ENCODE results near the gene FRZB.

Gene FRZB

GRCh38 chr2:182822733-182823132 is 43.7 kb downstream of the FRZB start:
- TF ChIP-seq CSDC2 (CRISPR knock-in tag; IDR thresholded peaks at IDR 0.05), result peak; percentile 59; the same call in 1 of the 2 replicates
- TF ChIP-seq TOX (CRISPR knock-in tag; IDR thresholded peaks at IDR 0.05; ENCODE audit: borderline replicate concordance), result no peak
- no peak for TF ChIP-seq PPARA (CRISPR knock-in tag; IDR thresholded peaks at IDR 0.05; ENCODE audit: borderline replicate concordance)
- peak; percentile 95 for TF ChIP-seq ESRRG (CRISPR knock-in tag; IDR thresholded peaks at IDR 0.05)
- TF ChIP-seq ZC3H10 (CRISPR knock-in tag; IDR thresholded peaks at IDR 0.05), result peak; percentile 79
- no peak for TF ChIP-seq ZNF565 (CRISPR knock-in tag; conservative IDR thresholded peaks at IDR 0.05; ENCODE audit: low read depth)
- TF ChIP-seq, protein P1, sequence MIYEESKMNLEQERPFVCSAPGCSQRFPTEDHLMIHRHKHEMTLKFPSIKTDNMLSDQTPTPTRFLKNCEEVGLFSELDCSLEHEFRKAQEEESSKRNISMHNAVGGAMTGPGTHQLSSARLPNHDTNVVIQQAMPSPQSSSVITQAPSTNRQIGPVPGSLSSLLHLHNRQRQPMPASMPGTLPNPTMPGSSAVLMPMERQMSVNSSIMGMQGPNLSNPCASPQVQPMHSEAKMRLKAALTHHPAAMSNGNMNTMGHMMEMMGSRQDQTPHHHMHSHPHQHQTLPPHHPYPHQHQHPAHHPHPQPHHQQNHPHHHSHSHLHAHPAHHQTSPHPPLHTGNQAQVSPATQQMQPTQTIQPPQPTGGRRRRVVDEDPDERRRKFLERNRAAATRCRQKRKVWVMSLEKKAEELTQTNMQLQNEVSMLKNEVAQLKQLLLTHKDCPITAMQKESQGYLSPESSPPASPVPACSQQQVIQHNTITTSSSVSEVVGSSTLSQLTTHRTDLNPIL (CRISPR knock-in tag; IDR thresholded peaks at IDR 0.05; ENCODE audit: low read depth), result peak; percentile 96
- TF ChIP-seq, protein P2, sequence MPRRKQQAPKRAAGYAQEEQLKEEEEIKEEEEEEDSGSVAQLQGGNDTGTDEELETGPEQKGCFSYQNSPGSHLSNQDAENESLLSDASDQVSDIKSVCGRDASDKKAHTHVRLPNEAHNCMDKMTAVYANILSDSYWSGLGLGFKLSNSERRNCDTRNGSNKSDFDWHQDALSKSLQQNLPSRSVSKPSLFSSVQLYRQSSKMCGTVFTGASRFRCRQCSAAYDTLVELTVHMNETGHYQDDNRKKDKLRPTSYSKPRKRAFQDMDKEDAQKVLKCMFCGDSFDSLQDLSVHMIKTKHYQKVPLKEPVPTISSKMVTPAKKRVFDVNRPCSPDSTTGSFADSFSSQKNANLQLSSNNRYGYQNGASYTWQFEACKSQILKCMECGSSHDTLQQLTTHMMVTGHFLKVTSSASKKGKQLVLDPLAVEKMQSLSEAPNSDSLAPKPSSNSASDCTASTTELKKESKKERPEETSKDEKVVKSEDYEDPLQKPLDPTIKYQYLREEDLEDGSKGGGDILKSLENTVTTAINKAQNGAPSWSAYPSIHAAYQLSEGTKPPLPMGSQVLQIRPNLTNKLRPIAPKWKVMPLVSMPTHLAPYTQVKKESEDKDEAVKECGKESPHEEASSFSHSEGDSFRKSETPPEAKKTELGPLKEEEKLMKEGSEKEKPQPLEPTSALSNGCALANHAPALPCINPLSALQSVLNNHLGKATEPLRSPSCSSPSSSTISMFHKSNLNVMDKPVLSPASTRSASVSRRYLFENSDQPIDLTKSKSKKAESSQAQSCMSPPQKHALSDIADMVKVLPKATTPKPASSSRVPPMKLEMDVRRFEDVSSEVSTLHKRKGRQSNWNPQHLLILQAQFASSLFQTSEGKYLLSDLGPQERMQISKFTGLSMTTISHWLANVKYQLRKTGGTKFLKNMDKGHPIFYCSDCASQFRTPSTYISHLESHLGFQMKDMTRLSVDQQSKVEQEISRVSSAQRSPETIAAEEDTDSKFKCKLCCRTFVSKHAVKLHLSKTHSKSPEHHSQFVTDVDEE (CRISPR knock-in tag; IDR thresholded peaks at IDR 0.05), result 0 out of 2 replicates have a peak, but pooled peaks have one; percentile 23
- TF ChIP-seq POU6F1 (CRISPR knock-in tag; IDR thresholded peaks at IDR 0.05; ENCODE audit: borderline replicate concordance, low read depth), result 0 out of 2 replicates have a peak, but pooled peaks have one; percentile 77
- peak; percentile 97 for TF ChIP-seq GLIS3 (CRISPR knock-in tag; IDR thresholded peaks at IDR 0.05)
- TF ChIP-seq, protein P3, sequence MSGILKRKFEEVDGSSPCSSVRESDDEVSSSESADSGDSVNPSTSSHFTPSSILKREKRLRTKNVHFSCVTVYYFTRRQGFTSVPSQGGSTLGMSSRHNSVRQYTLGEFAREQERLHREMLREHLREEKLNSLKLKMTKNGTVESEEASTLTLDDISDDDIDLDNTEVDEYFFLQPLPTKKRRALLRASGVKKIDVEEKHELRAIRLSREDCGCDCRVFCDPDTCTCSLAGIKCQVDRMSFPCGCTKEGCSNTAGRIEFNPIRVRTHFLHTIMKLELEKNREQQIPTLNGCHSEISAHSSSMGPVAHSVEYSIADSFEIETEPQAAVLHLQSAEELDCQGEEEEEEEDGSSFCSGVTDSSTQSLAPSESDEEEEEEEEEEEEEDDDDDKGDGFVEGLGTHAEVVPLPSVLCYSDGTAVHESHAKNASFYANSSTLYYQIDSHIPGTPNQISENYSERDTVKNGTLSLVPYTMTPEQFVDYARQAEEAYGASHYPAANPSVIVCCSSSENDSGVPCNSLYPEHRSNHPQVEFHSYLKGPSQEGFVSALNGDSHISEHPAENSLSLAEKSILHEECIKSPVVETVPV (CRISPR knock-in tag; IDR thresholded peaks at IDR 0.05), result peak; percentile 90
- peak; percentile 82 for TF ChIP-seq TCF4 (CRISPR knock-in tag; IDR thresholded peaks at IDR 0.05; ENCODE audit: borderline replicate concordance)
- TF ChIP-seq OSR1 (CRISPR knock-in tag; IDR thresholded peaks at IDR 0.05), result no peak
- no peak for TF ChIP-seq ZNF70 (CRISPR knock-in tag; IDR thresholded peaks at IDR 0.05)
- TF ChIP-seq, protein P4, sequence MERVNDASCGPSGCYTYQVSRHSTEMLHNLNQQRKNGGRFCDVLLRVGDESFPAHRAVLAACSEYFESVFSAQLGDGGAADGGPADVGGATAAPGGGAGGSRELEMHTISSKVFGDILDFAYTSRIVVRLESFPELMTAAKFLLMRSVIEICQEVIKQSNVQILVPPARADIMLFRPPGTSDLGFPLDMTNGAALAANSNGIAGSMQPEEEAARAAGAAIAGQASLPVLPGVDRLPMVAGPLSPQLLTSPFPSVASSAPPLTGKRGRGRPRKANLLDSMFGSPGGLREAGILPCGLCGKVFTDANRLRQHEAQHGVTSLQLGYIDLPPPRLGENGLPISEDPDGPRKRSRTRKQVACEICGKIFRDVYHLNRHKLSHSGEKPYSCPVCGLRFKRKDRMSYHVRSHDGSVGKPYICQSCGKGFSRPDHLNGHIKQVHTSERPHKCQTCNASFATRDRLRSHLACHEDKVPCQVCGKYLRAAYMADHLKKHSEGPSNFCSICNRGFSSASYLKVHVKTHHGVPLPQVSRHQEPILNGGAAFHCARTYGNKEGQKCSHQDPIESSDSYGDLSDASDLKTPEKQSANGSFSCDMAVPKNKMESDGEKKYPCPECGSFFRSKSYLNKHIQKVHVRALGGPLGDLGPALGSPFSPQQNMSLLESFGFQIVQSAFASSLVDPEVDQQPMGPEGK (CRISPR knock-in tag; IDR thresholded peaks at IDR 0.05; ENCODE audit: borderline replicate concordance), result peak; percentile 97; the same call in 1 of the 2 replicates
- TF ChIP-seq BACH2 (CRISPR knock-in tag; IDR thresholded peaks at IDR 0.05; ENCODE audit: borderline replicate concordance), result no peak
- 0 out of 2 replicates have a peak, but pooled peaks have one; percentile 12 for TF ChIP-seq SNAI2 (CRISPR knock-in tag; IDR thresholded peaks at IDR 0.05)
- TF ChIP-seq RARB (CRISPR knock-in tag; IDR thresholded peaks at IDR 0.05), result no peak
- TF ChIP-seq ARNTL (CRISPR knock-in tag; IDR thresholded peaks at IDR 0.05; ENCODE audit: borderline replicate concordance, low read depth), result no peak
- TF ChIP-seq ISL1 (CRISPR knock-in tag; IDR thresholded peaks at IDR 0.05), result peak; percentile 99
- TF ChIP-seq ZNF8 (CRISPR knock-in tag; IDR thresholded peaks at IDR 0.05), result peak; percentile 25; the same call in 1 of the 2 replicates
- TF ChIP-seq ZFP30 (CRISPR knock-in tag; IDR thresholded peaks at IDR 0.05), result no peak
- ATAC-seq, result peak; percentile 76

- no peak for ATAC-seq
- TF ChIP-seq ZC3H10 (CRISPR knock-in tag; IDR thresholded peaks at IDR 0.05) (no peak), ZNF565 (CRISPR knock-in tag; conservative IDR thresholded peaks at IDR 0.05; ENCODE audit: low read depth) (no peak), PPARA (CRISPR knock-in tag; IDR thresholded peaks at IDR 0.05; ENCODE audit: borderline replicate concordance) (no peak), ZFP30 (CRISPR knock-in tag; IDR thresholded peaks at IDR 0.05) (no peak), ZNF70 (CRISPR knock-in tag; IDR thresholded peaks at IDR 0.05) (no peak), GLIS3 (CRISPR knock-in tag; IDR thresholded peaks at IDR 0.05) (no peak), ISL1 (CRISPR knock-in tag; IDR thresholded peaks at IDR 0.05) (no peak), ZNF8 (CRISPR knock-in tag; IDR thresholded peaks at IDR 0.05) (no peak), ZFP3 (CRISPR knock-in tag; IDR thresholded peaks at IDR 0.05) (no peak), ARNTL (CRISPR knock-in tag; IDR thresholded peaks at IDR 0.05; ENCODE audit: borderline replicate concordance, low read depth) (no peak), TOX (CRISPR knock-in tag; IDR thresholded peaks at IDR 0.05; ENCODE audit: borderline replicate concordance) (no peak), CSDC2 (CRISPR knock-in tag; IDR thresholded peaks at IDR 0.05) (no peak)
- TF ChIP-seq, protein P4 (CRISPR knock-in tag; IDR thresholded peaks at IDR 0.05; ENCODE audit: borderline replicate concordance), result no peak
- TF ChIP-seq, protein P2 (CRISPR knock-in tag; IDR thresholded peaks at IDR 0.05), result no peak
- TF ChIP-seq, protein P1 (CRISPR knock-in tag; IDR thresholded peaks at IDR 0.05; ENCODE audit: low read depth), result no peak
These were observed 45.3 kb downstream of the FRZB start for GRCh38 chr2:182821182-182821581.

Data from SK-N-SH treated with all-trans-retinoic acid at 6 μM for 48 hours (cell line).